HT1080 (cell line): ENCODE measurements around the gene LCN12. TPM values are rescaled to one million over a fixed set of nuclear protein-coding genes. Genes with fewer than 3 reads are reported as not detected.

Experiments
- DNase-seq: peaks from one replicate; pipeline ENCODE4 v3.0.0-alpha.2; 2015; ENCODE audit warnings: low read depth
- polyA plus RNA-seq, 2 experiments: library from polyadenylated mRNA; depleted of rRNA; stranded (reverse); fragments of >200 nt; gene quantifications; 2 replicates each; pipeline ENCODE4 v1.2.3, GENCODE V29; 2015
- total RNA-seq: library from RNA; depleted of rRNA; stranded (reverse); fragments of >200 nt; shearing (Covaris generic); gene quantifications from 2 replicates; pipeline ENCODE4 v1.2.3, GENCODE V29; 2014; rRNA removed

The LCN12 gene, protein sequence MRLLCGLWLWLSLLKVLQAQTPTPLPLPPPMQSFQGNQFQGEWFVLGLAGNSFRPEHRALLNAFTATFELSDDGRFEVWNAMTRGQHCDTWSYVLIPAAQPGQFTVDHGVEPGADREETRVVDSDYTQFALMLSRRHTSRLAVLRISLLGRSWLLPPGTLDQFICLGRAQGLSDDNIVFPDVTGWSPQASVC
- total RNA-seq: not detected in 2 replicates
- polyA plus RNA-seq (2015; cell fraction: cytosol; rRNA removed): 0.16 TPM in 1 of 2 replicates, not detected in the other
- 0.37 and 1.4 TPM in 2 replicates for polyA plus RNA-seq (2015; cell fraction: nucleus; rRNA removed)

DNA sequence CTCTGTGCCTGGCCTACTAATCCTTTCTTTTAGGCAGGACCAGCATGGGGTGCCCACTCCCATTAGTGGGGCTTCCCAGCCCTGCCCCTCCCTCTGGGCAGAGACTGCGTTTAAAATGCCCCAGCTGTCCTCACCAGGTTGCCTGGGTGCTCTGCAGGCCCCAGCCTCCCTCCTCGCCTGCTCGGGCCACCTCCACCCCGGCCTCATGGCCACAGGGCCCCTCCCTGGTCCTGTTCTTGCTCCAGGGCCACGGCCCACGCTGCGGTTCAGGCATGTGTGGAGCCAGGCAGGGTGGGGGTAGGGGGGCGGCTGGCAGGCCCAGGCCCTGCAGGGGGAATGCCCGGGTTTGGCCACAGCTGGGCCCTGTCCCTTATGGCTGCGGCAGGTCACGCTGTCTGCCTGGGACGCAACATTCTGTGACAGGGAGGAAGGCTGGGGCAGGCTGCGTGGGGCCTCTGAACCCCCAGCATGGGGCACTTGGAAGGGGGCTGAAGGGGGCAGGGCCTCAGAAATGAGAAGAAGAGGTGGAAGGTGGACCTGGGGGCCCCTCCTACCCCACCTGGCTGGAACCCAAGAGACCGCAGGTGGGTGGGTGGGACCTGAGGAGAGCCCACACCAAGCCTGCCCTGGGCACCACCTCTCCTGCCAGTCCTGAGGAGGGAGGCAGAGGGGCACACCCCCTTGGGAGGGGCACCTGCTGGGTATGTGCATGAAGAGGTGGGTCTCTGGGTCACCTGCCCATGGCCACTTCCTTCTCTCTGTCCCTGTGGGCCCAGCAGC lies at the start of gene LCN12:
Gene LCN12 (plus strand): TSS at position 733 of the 780 bp plus-strand sequence. CDS start 55 bp downstream, outside the sequence.
- no peak for DNase-seq

DNA sequence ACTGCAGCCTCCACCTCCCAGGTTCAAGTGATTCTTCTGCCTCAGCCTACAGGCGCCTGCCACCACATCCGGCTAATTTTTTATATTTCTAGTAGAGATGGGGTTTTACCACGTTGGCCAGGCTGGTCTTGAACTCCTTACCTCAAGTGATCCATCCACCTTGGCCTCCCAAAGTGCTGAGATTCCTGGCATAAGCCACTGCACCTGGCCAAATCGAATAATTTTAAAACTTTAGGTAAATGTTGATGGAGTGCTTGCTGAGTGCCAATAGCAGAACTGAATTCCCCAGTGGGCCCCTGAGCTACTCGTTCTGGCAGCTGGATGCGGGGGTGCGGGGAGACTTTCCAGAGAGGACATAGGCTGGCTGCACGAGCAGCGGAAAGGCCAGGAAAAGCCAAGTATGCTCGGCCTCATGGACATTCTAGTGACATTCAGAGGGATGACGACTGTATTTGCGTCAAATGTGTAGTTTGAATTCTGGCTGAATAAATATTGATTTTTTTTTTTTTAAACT lies 49.0 kb upstream of the LCN12 start:
- DNase-seq: no peak

DNA sequence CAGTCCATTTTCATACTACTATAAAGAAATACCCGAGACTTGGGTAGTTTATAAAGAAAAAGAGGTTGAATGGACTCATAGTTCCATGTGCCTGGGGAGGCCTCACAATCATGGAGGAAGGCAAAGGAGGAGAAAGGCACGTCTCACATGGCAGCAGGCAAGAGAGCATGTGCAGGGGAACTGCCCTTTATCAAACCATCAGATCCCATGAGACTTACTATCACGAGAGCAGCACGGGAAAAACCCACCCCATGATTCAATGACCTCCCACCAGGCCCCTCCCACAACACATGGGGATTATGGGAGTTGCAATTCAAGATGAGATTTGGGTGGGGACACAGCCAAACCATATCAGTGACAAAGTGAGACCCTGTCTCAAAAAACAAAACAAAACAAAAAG lies 45.8 kb upstream of the LCN12 start:
- no peak for DNase-seq

DNA sequence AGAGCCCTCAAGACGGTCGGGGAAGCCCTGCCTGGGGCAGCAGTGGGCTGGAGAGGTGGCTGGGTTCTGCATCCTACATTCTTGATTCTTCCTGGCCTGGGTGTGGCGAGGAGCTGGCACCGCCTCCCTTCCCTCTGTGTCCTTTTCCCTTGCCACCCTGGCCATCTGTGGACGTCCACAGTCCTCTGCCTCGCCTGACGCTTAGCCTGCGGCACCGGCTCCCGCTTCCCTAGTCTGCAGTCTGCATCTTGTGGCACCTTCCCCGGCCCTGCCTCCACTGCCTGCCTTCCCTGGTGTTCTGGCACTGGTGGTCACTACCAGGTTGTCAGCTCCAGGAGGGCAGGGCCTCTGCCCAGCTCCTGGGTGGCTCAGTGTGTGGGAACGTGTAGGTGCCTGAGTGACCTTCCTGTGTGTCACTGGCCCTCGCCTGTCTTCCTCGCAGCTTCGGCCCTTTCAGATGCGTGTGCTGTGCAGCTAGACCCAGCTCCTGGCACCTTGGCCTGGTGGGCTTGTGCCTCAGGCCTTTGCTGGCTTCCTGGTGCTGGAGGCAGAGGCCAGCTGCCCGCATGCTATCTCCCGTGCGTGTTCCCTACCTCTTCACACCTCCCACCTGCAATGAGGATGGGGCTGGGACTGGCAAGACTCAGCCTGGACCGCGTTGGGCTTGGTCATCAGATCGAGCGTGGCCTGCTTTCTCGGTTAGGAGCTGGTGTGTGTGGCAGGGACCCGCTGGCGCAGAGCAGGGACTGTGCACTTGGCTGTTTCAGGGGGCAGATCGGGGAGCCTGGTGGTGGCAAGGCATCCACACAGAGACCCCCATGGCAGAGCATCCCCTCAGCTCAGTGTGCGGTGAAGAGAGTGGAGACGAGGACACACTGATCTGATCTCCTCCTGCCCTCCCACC lies 44.8 kb upstream of the LCN12 start:
- no peak for DNase-seq

DNA sequence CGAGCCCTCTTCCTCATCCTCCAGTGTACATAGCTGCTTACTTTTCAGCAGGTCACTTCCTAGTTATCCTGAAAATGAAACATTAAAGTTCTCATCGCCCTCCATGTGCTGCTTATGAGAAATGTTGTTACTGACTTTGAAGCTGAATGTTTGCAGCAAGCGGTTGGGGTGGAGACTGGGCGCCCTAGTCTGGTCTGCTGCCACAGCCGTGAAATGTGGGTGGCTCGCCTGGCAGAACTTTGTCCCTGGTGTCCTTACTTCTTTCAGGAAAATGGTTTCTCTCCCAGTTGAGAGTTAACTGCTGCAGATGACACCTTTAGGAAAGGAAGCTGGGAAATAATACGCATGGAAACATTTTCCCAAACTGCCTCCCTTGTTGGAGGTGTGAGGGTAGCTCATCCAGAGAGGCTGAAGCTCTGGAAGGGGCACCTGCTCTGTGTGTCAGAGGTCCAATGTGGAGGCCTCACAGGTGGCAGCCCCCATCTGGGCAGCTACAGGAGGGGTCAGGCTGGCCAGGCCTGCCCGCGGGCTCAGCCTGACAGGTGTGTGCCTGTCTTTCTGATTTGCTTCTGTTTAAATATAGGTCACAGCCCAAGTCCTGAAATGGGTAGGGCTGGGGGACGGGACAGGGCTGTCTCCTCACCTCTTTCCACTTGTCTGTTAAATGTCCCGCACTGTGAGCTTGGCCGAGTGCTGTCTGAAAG lies 41.7 kb upstream of the LCN12 start:
- DNase-seq: no peak

DNA sequence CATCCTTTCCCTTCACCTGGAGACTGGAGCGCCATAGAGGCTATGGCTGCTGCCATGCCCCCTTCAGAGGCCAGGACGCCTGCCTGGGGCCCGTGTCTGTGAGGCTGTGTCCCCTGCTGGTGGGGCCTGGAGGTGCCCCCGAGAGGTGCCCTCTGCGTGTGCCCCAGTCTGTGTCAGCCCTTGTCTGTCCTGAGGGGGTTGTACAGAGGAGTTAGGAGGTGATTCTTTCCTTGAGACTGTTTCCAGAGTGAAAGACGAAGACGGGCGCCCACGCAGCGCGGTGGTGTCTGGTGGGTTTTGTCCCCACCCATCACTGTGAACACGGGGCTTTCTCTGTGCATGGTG lies 41.2 kb upstream of the LCN12 start:
- DNase-seq: no peak

DNA sequence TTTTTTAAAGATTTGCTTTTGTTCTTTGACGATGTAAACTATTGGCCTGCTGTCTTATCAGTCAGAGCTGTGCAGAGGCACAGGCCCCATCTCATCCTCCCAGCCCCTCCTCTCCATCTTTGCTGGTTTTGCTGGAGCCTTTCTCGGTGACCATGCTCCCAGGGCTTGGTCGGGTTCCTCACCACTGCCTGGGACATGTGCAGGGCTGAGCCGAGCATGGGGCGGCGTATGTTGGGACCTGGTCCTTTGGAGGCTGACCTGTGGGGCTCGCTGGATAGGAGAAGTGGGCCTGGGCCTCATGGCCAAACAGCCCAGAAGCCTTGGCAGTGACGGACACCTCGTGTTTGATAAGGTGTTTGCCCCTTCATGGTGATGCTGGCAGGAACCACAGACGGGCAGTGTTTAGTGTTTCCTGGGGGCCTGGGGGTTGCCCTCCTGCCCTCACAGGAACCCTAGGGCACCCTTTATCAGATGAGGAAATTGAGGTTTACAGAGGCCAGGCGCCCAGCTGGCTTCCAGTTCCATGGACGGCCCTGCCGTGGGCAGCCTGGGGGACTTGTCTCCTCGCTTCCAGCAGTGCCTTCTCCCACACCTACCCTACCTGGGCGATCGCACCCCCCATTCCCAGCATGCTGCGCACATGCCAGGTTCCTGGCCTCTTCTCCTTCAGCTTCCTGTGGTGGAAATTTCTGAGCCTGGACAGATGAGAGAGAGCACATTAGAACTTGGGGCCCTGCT lies 38.2 kb upstream of the LCN12 start:
- no peak for DNase-seq

DNA sequence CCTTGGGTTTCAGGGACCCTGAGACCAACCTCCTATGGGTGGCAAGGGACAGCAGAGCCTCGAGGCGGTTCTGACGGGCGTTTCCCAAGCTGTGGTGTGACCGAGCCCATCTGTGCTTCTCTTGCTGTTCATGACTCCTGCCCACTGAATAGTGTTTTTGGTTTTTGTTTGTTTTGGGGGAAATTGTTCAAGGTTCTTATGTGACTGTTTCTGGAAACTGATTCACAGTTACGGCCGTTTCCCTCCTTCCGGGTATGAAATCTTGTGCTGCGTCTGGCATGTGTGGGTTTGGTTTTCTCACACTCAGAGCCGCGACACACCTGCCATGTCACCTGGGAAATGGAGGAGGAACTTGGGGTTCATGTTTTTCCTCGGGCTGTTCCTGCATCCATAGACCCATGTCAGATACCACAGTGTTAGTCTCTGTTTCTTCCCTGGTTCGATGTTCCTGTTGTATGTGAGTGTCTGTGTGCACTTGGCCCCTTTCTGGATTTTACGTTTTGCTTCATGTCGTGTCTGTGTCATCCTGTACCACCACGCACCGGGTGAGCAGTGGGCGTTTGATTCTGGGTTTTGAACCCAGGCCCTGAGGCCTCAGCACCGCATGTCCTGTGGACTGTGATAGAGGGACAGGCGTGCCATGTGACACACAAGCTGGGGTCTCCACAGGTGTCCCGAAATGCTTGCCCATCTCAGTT lies 36.3 kb upstream of the LCN12 start:
- DNase-seq: no peak

DNA sequence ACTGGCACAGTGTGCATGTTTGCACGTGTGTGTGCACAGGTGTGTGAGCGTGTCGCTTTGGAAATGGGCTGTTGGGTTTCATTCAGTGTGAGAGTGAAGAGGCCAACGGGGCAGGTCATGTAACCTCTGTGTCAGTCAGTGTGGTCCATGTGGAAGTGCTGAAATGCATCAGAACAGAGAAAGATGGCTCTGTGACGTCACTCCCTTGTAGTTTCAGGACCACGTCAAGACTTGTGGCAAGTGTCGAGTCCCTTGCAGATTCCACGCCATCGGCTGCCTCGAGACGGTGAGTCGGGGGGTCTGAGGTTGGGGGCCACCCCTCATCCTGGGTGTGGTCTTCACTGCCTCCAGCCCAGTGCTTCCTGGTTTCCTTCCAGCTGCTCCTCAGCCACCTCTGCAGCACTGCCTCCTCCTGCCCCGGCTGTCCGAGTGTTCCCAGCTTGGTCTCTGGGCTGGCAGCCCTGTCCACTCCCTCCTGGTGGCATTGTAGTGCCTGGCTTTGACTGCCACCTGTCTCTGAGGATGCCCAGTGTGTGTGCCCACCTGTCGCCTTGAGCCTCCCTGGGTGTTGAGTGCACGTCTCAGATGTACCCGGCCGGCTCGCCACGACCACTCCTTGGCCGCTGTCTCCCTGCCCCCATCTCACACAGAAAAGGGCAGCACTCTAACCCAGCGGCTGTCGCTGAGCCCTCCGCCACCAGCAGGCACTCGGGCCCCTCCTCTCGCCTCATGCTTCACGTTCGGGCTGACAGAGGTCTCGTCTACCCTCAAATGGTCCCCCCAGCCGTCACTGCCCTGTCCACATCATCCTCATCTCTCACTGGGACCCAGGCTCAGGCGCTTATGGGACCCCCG lies 35.5 kb upstream of the LCN12 start:
- DNase-seq: no peak

DNA sequence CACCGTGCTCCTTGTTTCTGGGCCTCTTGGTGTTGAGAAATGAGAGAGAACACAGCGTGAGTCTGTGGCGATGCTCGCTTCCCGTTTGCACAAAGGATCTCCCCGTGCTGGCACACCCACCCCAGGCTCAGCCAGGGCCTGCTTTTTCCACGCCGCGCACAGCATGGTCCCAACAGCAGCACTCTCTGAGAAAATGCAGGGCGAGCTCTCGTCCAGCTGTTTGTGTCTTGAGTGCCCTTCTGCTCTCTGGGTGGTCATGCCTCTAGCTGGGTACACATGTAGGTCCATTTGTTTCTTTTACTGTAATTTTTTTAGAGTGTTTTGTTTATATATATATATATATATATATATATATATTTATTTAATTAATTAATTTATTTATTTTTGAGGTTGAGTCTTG lies 34.2 kb upstream of the LCN12 start:
- no peak for DNase-seq

DNA sequence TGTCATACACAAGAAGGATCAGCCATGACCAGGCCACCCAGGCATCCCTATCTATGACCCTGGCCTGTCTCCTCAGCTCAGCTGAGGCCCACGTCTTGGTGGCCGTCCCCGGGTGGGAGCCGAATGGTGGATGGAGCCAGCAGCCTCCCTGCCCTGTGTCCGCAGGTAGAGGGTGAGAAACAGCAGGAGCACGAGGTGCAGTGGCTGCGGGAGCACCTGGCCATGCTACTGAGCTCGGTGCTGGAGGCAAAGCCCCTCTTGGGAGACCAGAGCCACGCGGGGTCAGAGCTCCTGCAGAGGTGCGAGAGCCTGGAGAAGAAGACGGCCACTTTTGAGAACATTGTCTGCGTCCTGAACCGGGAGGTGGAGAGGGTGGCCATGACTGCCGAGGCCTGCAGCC lies 32.0 kb upstream of the LCN12 start:
- DNase-seq: no peak

DNA sequence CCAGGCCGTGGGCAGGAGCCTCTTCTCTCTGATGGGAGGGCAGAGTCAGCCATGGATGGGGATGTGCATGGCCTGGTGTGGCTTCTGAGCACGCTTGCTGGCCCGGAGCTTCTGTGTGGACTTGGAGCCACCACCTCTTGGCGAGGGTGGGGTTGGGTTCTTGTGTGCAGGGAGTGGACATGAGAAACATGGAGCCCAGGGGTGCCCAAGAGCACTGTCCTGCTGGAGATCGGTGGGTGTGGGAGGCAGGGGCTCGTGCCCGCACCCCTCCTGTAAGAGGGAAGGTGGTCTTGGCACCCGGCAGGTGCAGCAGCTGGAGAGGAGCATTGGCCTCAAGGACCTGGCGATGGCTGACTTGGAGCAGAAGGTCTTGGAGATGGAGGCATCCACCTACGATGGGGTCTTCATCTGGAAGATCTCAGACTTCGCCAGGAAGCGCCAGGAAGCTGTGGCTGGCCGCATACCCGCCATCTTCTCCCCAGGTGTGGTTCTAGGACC lies 31.3 kb upstream of the LCN12 start:
- no peak for DNase-seq

DNA sequence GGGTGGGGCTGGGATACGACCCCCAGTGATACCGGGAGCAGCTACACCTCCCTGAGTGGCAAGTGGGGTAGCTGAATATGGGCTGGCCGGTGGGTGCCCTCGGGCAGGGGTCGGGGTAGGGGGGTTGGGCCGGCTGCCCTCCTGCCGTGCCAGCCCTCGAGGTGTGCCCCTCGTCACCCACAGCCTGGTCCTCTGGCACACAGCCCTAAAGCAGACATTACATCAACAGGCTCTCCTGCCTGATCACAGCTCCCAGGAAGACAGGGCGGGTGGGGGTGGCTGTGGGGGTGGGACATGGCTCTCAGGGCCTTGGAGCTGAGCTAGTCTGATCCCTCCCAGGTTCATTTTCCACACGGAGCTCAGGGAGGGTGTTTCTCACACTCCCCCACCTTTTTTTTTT lies 30.8 kb upstream of the LCN12 start:
- DNase-seq: no peak

DNA sequence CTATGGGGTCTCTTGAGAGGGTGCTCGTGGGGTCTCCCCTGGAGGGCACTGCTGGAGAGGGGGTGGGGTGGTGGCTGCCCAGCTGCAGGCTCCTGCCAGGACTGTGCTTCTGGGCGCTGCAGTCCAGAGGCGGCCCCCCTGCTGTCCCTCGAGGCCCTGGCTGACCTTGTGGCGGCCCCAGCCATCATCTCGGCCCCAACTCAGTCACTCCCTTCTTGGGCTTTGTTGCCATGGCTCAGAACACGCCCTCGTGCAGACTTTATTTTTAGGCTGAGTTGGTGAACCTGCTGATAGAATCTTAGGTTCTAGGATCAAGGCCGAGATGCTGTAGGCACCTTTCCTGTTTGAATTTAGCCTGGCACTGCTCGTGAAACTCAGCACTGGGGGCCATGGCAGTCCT lies 30.4 kb upstream of the LCN12 start:
- DNase-seq: no peak

DNA sequence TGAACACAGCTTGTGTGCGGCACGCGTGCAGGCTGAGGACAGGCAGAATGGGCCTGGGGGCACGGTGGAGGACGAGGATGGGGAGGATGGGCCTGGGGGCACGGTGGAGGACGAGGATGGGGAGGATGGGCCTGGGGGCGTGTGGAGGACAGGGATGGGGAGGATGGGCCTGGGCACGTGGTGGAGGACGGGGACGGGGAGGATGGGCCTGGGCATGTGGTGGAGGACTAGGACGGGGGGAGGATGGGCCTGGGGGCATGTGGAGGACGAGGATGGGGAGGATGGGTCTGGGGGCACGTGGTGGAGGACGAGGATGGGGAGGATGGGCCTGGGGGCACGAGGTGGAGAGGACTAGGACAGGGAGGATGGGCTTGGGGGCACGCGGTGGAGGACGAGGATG lies 29.5 kb upstream of the LCN12 start:
- DNase-seq: no peak

DNA sequence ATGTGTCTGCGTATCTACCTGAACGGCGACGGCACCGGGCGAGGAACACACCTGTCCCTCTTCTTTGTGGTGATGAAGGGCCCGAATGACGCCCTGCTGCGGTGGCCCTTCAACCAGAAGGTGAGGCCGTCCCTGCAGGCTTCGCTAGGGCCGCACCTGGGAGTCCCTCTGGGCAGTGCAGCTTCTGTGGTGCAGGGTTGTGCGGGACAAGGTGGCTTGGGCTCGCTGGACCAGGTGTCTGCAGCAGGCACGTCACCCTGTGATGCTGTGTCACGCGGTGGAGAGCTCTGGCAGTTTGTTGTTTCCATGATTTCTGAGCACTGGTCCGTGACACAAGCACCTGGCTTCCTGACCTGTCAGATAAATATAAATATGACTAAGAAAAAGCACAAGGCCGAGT lies 28.2 kb upstream of the LCN12 start:
- no peak for DNase-seq

DNA sequence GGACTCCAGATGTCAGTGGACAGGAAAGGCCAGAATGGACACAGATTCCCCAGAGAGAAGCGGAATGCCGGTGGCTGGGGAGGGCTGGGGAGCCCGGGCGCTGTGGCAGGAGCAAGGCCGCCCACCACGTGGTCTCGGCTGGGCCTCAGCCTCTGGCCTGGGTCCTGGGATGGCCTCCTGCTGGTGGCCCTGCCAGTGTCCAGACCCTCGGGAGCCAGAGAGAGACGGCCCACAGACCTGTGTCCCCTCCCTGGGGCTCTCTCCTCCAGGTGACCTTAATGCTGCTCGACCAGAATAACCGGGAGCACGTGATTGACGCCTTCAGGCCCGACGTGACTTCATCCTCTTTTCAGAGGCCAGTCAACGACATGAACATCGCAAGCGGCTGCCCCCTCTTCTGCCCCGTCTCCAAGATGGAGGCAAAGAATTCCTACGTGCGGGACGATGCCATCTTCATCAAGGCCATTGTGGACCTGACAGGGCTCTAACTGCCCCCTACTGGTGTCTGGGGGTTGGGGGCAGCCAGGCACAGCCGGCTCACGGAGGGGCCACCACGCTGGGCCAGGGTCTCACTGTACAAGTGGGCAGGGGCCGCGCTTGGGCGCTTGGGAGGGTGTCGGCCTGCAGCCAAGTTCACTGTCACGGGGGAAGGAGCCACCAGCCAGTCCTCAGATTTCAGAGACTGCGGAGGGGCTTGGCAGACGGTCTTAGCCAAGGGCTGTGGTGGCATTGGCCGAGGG lies 26.5 kb upstream of the LCN12 start:
- DNase-seq: no peak

DNA sequence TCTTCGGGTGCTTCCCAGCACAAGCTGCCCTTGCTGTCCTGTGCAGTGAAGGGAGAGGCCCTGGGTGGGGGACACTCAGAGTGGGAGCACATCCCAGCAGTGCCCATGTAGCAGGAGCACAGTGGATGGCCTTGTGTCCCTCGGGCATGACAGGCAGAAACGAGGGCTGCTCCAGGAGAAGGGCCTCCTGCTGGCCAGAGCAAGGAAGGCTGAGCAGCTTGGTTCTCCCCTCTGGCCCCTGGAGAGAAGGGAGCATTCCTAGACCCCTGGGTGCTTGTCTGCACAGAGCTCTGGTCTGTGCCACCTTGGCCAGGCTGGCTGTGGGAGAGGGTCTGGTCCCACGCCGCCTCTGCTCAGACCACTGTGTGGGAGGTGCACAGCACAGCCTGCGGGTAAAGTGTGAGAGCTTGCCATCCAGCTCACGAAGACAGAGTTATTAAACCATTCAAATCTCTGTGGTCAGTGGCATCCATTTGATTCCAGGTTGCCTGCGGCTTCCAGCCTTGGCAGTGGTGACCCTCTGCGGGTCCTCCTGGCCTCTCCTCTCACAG lies 25.8 kb upstream of the LCN12 start:
- no peak for DNase-seq
